GM12878 (cell line): Measurements from ENCODE around the gene TRA2B. TPM values are rescaled to one million over a fixed set of nuclear protein-coding genes. Genes with fewer than 3 reads are reported as not detected.

Experiments used
- ATAC-seq: fragments of 200-7000 bp; cut with Tn5 transposase; 3 replicates; pipeline ENCODE4 v1.9.1; 2020; ENCODE audit warnings: mild to moderate bottlenecking, moderate library complexity
- BruUV-seq: library from RNA; stranded (reverse); fragments of 400-500 nt; replicated peaks from 2 replicates; lab custom pipeline; 2021; lab: Mats Ljungman, UMichigan
- CTCF ChIA-PET: fragments of 300-600 bp; sonication (Branson Sonifier 250); formaldehyde crosslinking; extraction: SDS; loops from one replicate; lab custom pipeline; 2021; ENCODE audit warnings: inconsistent platforms; lab: Yijun Ruan, JAX
- POLR2A ChIA-PET: fragments of 350-600 bp; formaldehyde crosslinking; extraction: SDS; loops from one replicate; lab custom pipeline; 2021; ENCODE audit warnings: inconsistent platforms; lab: Charles Lee
- RAD21 ChIA-PET: fragments of 300-600 bp; sonication (Branson Sonifier 250); formaldehyde crosslinking; loops from one replicate; lab custom pipeline; 2023; ENCODE audit warnings: antibody characterized with exemption; ENCODE audit not compliant: unreplicated experiment; lab: Charles Lee
- SMC1A ChIA-PET: fragments of 300-600 bp; sonication (Branson Sonifier 250); formaldehyde crosslinking; loops from one replicate; lab custom pipeline; 2023; ENCODE audit not compliant: unreplicated experiment, uncharacterized antibody; lab: Charles Lee
- DNase-seq: peaks from one replicate; pipeline ENCODE4 v3.0.0-alpha.2; 2011; ENCODE audit warnings: low read depth, low spot score
- FAIRE-seq: peaks from 3 replicates; lab custom pipeline; 2011; peaks lifted over from hg19 to GRCh38; lab: Jason Lieb, UNC
- H2AFZ ChIP-seq: 2 replicates; pipeline ENCODE4 v1.6.0; 2011; ENCODE audit warnings: low read depth, low read length, control low read depth; ENCODE audit not compliant: control insufficient read depth
- H3K27ac ChIP-seq: 2 replicates; pipeline ENCODE4 v1.5.1; 2011; ENCODE audit warnings: control low read depth; ENCODE audit not compliant: control insufficient read depth, insufficient read depth
- H3K27me3 ChIP-seq, 2 experiments: replicated peaks in 1 of 2; 2 replicates each; pipeline versions ENCODE4 v1.6.0 to v1.6.1; 2011; ENCODE audit warnings: low read length in 1 of 2; ENCODE audit not compliant: control insufficient read depth in 2 of 2, insufficient read depth in 2 of 2
- H3K36me3 ChIP-seq, 2 experiments: 2 replicates each; pipeline ENCODE4 v1.5.1; 2011; ENCODE audit warnings: low read length in 1 of 2; ENCODE audit not compliant: control insufficient read depth in 2 of 2, insufficient read depth in 2 of 2
- H3K4me1 ChIP-seq: 2 replicates; pipeline ENCODE4 v1.6.1; 2011; ENCODE audit warnings: mild to moderate bottlenecking, low read length, moderate library complexity, mixed read lengths; ENCODE audit not compliant: control insufficient read depth, insufficient read depth
- H3K4me2 ChIP-seq: 2 replicates; pipeline ENCODE4 v1.6.0; 2011; ENCODE audit warnings: control low read depth; ENCODE audit not compliant: control insufficient read depth, insufficient read depth
- H3K4me3 ChIP-seq: fragments of 200-600 bp; sonication (generic); 2 replicates; pipeline ENCODE4 v1.5.1; 2016
- H3K79me2 ChIP-seq: 2 replicates; pipeline ENCODE4 v1.6.0; 2011; ENCODE audit warnings: low read length; ENCODE audit not compliant: control insufficient read depth, insufficient read depth
- H3K9ac ChIP-seq: 2 replicates; pipeline ENCODE4 v1.8.0; 2011; ENCODE audit warnings: low read length, control low read depth, mixed read lengths; ENCODE audit not compliant: control insufficient read depth, insufficient read depth
- H3K9me3 ChIP-seq: replicated peaks from 3 replicates; pipeline ENCODE4 v1.5.1; 2011; ENCODE audit warnings: mild to moderate bottlenecking, low read length; ENCODE audit not compliant: control insufficient read depth, insufficient read depth
- H4K20me1 ChIP-seq: 2 replicates; pipeline ENCODE4 v1.6.0; 2011; ENCODE audit not compliant: control insufficient read depth, insufficient read depth
- DPF2 ChIP-seq: fragments of 450-650 bp; IDR thresholded peaks from 2 replicates; pipeline ENCODE4 v1.6.1; 2017; ENCODE audit warnings: mild to moderate bottlenecking
- EGR1 ChIP-seq, 2 experiments: IDR thresholded peaks; 1 replicate in 1 of 2; 2 replicates in 1 of 2; pipeline ENCODE4 v1.6.1; 2011 to 2012; ENCODE audit warnings: low read depth in 2 of 2, low read length in 2 of 2, borderline replicate concordance in 1 of 2, mild to moderate bottlenecking in 1 of 2, moderate library complexity in 1 of 2
- GABPA ChIP-seq: IDR thresholded peaks from 2 replicates; pipeline ENCODE4 v1.6.1; 2014; ENCODE audit warnings: antibody characterized with exemption, low read depth, mild to moderate bottlenecking, inconsistent platforms
- NKRF ChIP-seq: fragments of 450-650 bp; conservative IDR thresholded peaks from 2 replicates; pipeline ENCODE4 v1.6.1; 2017; ENCODE audit warnings: mild to moderate bottlenecking, moderate library complexity
- NR2C2 ChIP-seq: IDR thresholded peaks from 2 replicates; pipeline ENCODE4 v1.6.1; 2011; ENCODE audit warnings: borderline replicate concordance, low read depth; ENCODE audit not compliant: control insufficient read depth, insufficient read length
- POLR2AphosphoS2 ChIP-seq: IDR thresholded peaks from 2 replicates; pipeline ENCODE4 v1.6.1; 2011; ENCODE audit warnings: low read depth, mild to moderate bottlenecking, low read length, improper control_type of control experiment, moderate library complexity
- SMARCA5 ChIP-seq: fragments of 450-650 bp; IDR thresholded peaks from 2 replicates; pipeline ENCODE4 v1.6.1; 2017; ENCODE audit warnings: mild to moderate bottlenecking
- SP1 ChIP-seq: IDR thresholded peaks from one replicate; pipeline ENCODE4 v1.6.1; 2011; ENCODE audit warnings: low read depth, low read length
- ZNF384 ChIP-seq: IDR thresholded peaks from 2 replicates; pipeline ENCODE4 v1.6.1; 2012; ENCODE audit warnings: low read depth, mild to moderate bottlenecking, low read length, improper control_type of control experiment, borderline replicate concordance
- whole genome bisulfite sequencing: methylation state at CpG from one replicate; pipeline ENCODE4 v1.1.6; 2016; ENCODE audit warnings: low lambda C conversion rate; ENCODE audit not compliant: insufficient replicate concordance, insufficient coverage; ENCODE audit errors: missing lambda C conversion rate; 5-methylcytosine and 5-hydroxymethylcytosine counted together
- in situ Hi-C: fragments of 300-500 bp; cut with MboI; formaldehyde crosslinking; loops from 9 replicates; pipeline ENCODE4 v1.14.3; 2018; ENCODE audit warnings: mixed read lengths
- intact Hi-C: fragments of 100-400 bp; cut with micrococcal nuclease; formaldehyde crosslinking; loops from one replicate; pipeline ENCODE4 v1.14.2; 2022; ENCODE audit not compliant: unreplicated experiment
- polyA plus RNA-seq, 11 experiments: library from polyadenylated mRNA; depleted of rRNA in 4 of 11; unstranded in 6 of 11; stranded (reverse) in 5 of 11; fragments of >200 nt; fragmentation: Nextera tagmentation in 4 of 11; fragmentation: Illumina TruSeq in 1 of 11; extraction: Ambion mirVana in 4 of 11; extraction: Trizol in 1 of 11; gene quantifications; 1 replicate in 1 of 11; 2 replicates in 10 of 11; pipeline versions ENCODE4 v1.2.1 to v1.2.3, GENCODE V29; 2011 to 2016; ENCODE audit warnings: inconsistent platforms in 2 of 11, missing spikeins in 2 of 11, low read depth in 1 of 11
- total RNA-seq, 4 experiments: library from RNA; depleted of rRNA in 3 of 4; stranded (reverse); fragments of >200 nt in 3 of 4; fragmentation: Illumina TruSeq in 1 of 4; extraction: Trizol in 1 of 4; gene quantifications; 2 replicates each; pipeline versions ENCODE4 v1.2.1 to v1.2.3, GENCODE V29; 2013 to 2021
- TF ChIP-seq, protein P1 (sequence below): IDR thresholded peaks from 2 replicates; pipeline ENCODE4 v1.6.1; 2011; ENCODE audit warnings: low read depth, mild to moderate bottlenecking, low read length, moderate library complexity, borderline replicate concordance; ENCODE audit errors: extremely low read depth

TRA2B gene
- total and polyA plus RNA-seq, 10 of the 15 experiments (the other 5 are each of a cell fraction or from before 2014, with no cell fraction given): 130 to 317 (median 278) TPM

DNA sequence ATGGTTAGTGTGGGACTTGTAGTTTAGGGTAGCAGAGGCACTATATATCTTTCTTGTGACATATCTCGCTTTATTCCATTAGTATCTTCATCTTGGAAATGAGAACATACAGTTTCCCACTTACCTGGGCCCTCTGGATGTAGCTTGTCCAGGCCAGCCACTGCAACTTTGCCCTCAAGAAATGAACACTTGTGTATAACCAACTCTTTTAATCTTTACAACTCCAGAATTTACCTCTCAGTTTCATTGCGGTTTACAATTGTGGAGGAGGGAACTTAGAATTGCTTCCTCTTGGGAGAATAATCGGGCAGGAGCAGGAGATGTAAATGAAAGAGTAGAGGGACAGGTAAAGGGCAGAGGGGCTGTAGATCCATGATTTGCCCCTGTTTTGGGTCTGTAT, 18.4 kb upstream of the TRA2B start:
- WGBS: 56% methylated on average over 3 of the region's 3 CpGs
- H4K20me1 ChIP-seq: no peaks in the 10 kb centered on the region
- CTCF ChIA-PET: interaction anchor here (1.0 to 6.0 kb wide), 3 partner anchors 10 to 21 kb away, joined by 3 to 81 read pairs (median 3); no protein-coding TSS in a partner anchor
- BruUV-seq: no TSS peak
- no peak overlapping the region for H3K4me3 ChIP-seq
- H3K9me3 ChIP-seq: no peaks in the 10 kb centered on the region; the same call in 2 of the 3 replicates
- H3K4me1 ChIP-seq: no peaks in the 10 kb centered on the region
- no peak overlapping the region for H3K4me2 ChIP-seq
- H2AFZ ChIP-seq: no peak overlapping the region
- no peak for FAIRE-seq
- no peak overlapping the region for H3K9ac ChIP-seq
- in situ Hi-C loops (no loop called here), intact Hi-C loops (no loop called here)
- SMC1A ChIA-PET: interaction anchor here (1.2 to 5.3 kb wide), 2 partner anchors 13 to 25 kb away, joined by 5 to 24 read pairs; no protein-coding TSS in a partner anchor
- no peaks in the 10 kb centered on the region for H3K79me2 ChIP-seq
- H3K36me3 ChIP-seq: no peaks in the 10 kb centered on the region
- no peaks in the 10 kb centered on the region; a peak in 1 of 4 replicates for H3K27me3 ChIP-seq
- no peak overlapping the region for H3K27ac ChIP-seq
- no peak for DNase-seq
- POLR2A ChIA-PET: no interaction called here
- ATAC-seq: no peak
- TF ChIP-seq EGR1 (IDR thresholded peaks at IDR 0.05; ENCODE audit: borderline replicate concordance in 1 of 2, low read depth in 2 of 2, low read length in 2 of 2) (no peak), DPF2 (no peak), ZNF384 (no peak), GABPA (no peak), NKRF (no peak), SP1 (no peak), POLR2AphosphoS2 (no peak), SMARCA5 (no peak), NR2C2 (no peak)
- TF ChIP-seq, protein P1, sequence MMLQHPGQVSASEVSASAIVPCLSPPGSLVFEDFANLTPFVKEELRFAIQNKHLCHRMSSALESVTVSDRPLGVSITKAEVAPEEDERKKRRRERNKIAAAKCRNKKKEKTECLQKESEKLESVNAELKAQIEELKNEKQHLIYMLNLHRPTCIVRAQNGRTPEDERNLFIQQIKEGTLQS: no peak
- RAD21 ChIA-PET: interaction anchor here (4.1 kb wide), 1 partner anchor 13 kb away, joined by 20 read pairs; no protein-coding TSS in a partner anchor
